HG03135 (cell line): ENCODE data around the gene PTPRQ.

Experiments
- ATAC-seq: cut with Tn5 transposase; IDR thresholded peaks from one replicate; pipeline ENCODE4 v1.9.1; 2021; ENCODE audit warnings: mild to moderate bottlenecking, moderate library complexity; ENCODE audit not compliant: unreplicated experiment

Gene PTPRQ

DNA sequence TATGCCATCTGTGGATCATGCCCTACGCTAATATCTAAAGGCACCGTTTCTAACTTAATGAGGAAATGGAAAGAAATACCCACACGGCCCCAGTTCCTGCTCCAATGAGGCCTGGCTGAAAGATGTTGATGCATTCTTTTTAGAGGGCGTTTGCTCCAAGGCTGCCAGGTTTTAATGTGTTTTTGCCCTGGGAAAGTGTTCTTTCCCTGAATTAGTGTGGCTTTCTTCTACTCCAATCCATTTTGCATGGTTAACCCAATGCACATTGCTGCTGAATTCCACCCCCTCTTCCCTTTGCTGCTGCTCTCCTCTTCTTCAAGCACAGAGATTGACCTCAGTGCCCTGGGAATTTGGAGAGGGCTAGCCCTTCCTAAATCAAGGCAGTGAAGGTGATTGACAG, 273.8 kb downstream of the PTPRQ start:
- no peak for ATAC-seq

DNA sequence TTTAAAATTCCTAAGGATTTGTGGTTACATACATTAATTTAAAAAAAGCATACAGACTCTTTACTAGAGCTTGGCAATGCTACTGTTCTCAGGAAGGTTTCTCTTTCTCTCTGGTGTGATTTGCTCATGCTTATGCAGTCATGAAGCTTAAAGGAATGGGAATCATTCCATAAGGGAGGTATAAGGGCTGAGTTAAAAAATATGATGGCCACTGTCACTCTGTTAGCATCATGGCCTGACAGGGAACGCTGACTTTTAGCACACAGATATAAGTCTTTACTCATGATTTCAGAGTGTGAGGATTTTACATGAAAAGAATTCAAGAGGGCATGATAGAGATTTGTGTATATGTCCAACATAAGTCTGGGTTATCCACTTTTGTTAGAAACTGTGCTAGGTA, 276.5 kb downstream of the PTPRQ start:
- ATAC-seq: no peak

DNA sequence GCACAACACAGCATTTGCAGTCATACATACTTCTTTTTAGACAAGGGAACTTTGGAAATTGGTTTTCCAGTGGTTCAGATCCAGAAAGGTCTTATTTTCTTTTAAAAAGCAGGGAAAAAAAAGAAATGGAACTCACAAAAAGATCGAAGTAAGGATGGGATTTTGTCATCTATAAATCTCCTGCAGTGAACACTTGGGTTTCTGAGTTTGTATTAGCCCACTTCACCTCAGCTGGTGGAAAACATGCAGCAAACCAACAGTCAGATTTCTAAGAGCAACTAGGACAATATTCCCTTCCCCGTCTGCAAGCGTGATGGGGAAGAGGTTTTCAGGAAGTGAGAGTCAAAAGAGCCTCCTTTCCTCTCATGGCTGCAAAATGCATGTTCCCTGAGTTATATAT, 277.3 kb downstream of the PTPRQ start:
- no peak for ATAC-seq
